Activated CD8-positive, alpha-beta T cell treated with anti-CD3 and anti-CD28 coated beads for 36 hours (primary cell): Measurements from ENCODE around the gene IL1RL2. TPM values are rescaled to one million over a fixed set of nuclear protein-coding genes. Genes with fewer than 3 reads are reported as not detected.
A peak's percentile ranks its signal among the peaks of the same experiment; 100 is the strongest.

Experiments used
- ATAC-seq: fragments of 200-7000 bp; cut with Tn5 transposase; one replicate; pipeline ENCODE4 v1.10.0; 2021; ENCODE audit warnings: mild to moderate bottlenecking, moderate library complexity
- CTCF ChIA-PET: fragments of 350-600 bp; sonication (Branson Sonifier 250); formaldehyde crosslinking; loops from one replicate; lab custom pipeline; 2021; ENCODE audit warnings: antibody characterized with exemption; lab: Charles Lee
- POLR2A ChIA-PET: fragments of 350-600 bp; sonication (Branson Sonifier 250); formaldehyde crosslinking; loops from one replicate; lab custom pipeline; 2021; ENCODE audit warnings: antibody characterized with exemption; lab: Charles Lee
- DNase-seq: peaks from one replicate; pipeline ENCODE4 v3.0.0-alpha.2; 2020
- H3K27ac Mint-ChIP-seq: one replicate; pipeline ENCODE4 v1.8.0; 2021; ENCODE audit warnings: mild to moderate bottlenecking, mixed read lengths
- H3K27me3 Mint-ChIP-seq: one replicate; pipeline ENCODE4 v1.8.0; 2021; ENCODE audit warnings: mixed read lengths
- H3K36me3 Mint-ChIP-seq: one replicate; pipeline ENCODE4 v1.8.0; 2021; ENCODE audit warnings: low read depth, mixed read lengths
- H3K4me1 Mint-ChIP-seq: one replicate; pipeline ENCODE4 v1.8.0; 2021; ENCODE audit warnings: low read depth, mixed read lengths
- H3K4me3 Mint-ChIP-seq: one replicate; pipeline ENCODE4 v1.8.0; 2021; ENCODE audit warnings: mild to moderate bottlenecking, moderate library complexity, mixed read lengths
- H3K9me3 Mint-ChIP-seq: one replicate; pipeline ENCODE4 v1.8.0; 2021; ENCODE audit warnings: mixed read lengths
- intact Hi-C: fragments of 100-400 bp; cut with micrococcal nuclease; formaldehyde crosslinking; loops from one replicate; pipeline ENCODE4 v1.10.0; 2022
- total RNA-seq, 2 experiments: library from RNA; stranded (reverse); gene quantifications; one replicate each; pipeline ENCODE4 v1.2.3, GENCODE V29; 2021
- TF ChIP-seq, protein P1 (sequence below): fragments of 200-600 bp; IDR thresholded peaks from one replicate; pipeline ENCODE4 v1.8.0; 2022; ENCODE audit warnings: antibody characterized with exemption, mild to moderate bottlenecking

Gene IL1RL2
- total RNA-seq, 2 experiments from 2014 or later, result not detected

DNA sequence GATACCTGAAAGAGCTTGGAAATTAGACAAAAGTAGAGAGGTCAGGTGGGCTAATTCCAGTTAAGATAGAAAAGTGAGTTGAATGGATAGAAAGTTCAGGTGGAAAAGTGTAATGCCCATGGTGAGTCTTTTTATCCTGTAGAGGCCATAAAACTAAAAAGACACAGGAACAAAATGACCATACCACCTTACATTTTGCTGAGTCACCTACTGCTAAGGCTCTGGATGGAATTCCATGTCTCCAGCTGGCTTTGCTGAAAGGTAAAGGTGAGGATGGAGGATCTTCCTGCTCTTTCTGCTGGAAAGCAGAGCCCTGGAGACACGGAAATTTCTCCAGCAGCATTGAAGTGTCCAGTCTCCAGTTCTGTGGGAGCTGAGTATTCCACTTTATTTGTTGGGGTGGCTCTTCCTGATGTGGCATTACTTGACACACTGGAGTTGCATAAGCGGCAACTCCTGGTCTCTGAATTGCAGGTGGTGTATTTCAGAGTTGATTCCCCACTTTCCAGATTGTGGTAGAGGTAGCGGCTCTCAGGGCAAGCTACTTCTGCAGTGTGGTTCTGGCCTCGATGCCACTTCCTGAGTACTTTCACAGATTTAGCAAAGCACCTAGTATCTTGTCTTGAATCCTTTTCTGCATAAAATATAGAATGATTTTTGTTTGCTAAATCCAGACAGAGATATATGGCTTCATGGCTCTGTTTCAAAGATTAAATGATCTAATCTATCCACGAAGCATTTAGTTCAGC lies 10.7 kb downstream of the IL1RL2 start:
- Mint-ChIP-seq H3K27me3 (peaks cover 4% of the 10 kb centered on the region), H3K9me3 (no peaks in the 10 kb centered on the region), H3K4me3 (no peak overlapping the region), H3K27ac (no peak overlapping the region), H3K4me1 (peaks cover 6% of the 10 kb centered on the region), H3K36me3 (no peaks in the 10 kb centered on the region)
- ChIA-PET POLR2A (no interaction called here), CTCF (interaction anchor here (0.8 to 3.0 kb wide), 7 partner anchors 11 to 246 kb away, joined by 3 to 13 read pairs (median 5); partner anchors contain the start of gene IL1RL2)
- intact Hi-C loops, result no loop called here
- TF ChIP-seq, protein P1, sequence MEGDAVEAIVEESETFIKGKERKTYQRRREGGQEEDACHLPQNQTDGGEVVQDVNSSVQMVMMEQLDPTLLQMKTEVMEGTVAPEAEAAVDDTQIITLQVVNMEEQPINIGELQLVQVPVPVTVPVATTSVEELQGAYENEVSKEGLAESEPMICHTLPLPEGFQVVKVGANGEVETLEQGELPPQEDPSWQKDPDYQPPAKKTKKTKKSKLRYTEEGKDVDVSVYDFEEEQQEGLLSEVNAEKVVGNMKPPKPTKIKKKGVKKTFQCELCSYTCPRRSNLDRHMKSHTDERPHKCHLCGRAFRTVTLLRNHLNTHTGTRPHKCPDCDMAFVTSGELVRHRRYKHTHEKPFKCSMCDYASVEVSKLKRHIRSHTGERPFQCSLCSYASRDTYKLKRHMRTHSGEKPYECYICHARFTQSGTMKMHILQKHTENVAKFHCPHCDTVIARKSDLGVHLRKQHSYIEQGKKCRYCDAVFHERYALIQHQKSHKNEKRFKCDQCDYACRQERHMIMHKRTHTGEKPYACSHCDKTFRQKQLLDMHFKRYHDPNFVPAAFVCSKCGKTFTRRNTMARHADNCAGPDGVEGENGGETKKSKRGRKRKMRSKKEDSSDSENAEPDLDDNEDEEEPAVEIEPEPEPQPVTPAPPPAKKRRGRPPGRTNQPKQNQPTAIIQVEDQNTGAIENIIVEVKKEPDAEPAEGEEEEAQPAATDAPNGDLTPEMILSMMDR, result no peak
- peak; percentile 5 for DNase-seq
- no peak for ATAC-seq

DNA sequence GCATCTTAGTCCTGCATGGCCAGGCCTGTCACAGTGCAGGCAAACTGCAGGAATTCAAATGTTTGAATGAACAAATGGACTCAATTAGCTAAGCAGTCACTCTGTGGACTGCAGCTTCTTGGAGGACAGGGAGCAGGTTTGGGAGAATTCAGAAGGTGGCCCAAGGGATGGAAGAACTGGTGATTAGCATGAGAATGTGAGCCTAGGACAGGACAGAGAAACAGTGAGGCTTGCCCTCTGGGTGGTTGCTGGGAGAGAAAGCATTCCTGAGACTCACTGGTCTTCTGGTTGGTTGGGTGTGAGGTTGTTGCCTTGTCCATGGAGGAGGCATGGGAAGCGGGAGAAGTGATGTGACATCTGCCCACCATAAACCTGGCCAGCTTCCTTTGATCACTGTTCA lies 13.7 kb downstream of the IL1RL2 start:
- Mint-ChIP-seq H3K9me3 (peaks cover 11% of the 10 kb centered on the region), H3K27me3 (peaks cover 3% of the 10 kb centered on the region), H3K4me3 (no peak overlapping the region), H3K4me1 (peaks cover 6% of the 10 kb centered on the region), H3K27ac (no peak overlapping the region), H3K36me3 (peaks cover 1% of the 10 kb centered on the region)
- no peak for DNase-seq
- intact Hi-C loops, result no loop called here
- TF ChIP-seq, protein P1, result no peak
- ATAC-seq, result no peak
- ChIA-PET POLR2A (no interaction called here), CTCF (interaction anchor here (0.5 to 3.0 kb wide), 3 partner anchors 10 to 180 kb away, joined by 3 to 13 read pairs (median 5); no protein-coding TSS in a partner anchor)

DNA sequence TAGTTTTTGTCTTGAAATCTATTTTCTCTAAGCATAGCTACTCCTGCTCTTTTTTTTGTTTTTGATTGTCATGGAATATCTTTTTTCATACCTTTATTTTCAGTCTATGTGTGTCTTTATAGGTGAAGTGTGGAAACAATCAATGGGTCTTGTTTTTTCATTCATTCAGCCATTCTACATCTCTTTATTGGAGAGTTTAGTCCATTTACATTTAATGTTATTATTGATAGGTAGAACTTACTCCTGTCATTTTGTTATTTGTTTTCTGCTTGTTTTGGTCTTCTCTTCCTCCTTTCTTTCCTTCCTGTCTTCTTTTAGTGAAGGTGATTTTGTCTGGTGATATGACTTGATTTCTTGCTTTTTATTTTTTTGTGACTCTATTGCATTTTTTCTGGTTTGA lies 17.8 kb downstream of the IL1RL2 start:
- no peaks in the 10 kb centered on the region for H3K4me1 Mint-ChIP-seq
- DNase-seq (no peak), ATAC-seq (no peak)
- TF ChIP-seq, protein P1, result no peak
- intact Hi-C loops, result no loop called here
- H3K36me3 Mint-ChIP-seq, result peaks cover 1% of the 10 kb centered on the region
- H3K4me3 Mint-ChIP-seq, result no peak overlapping the region
- ChIA-PET POLR2A (no interaction called here), CTCF (no interaction called here)
- no peak overlapping the region for H3K27ac Mint-ChIP-seq
- H3K27me3 Mint-ChIP-seq, result peaks cover 1% of the 10 kb centered on the region
- peaks cover 12% of the 10 kb centered on the region for H3K9me3 Mint-ChIP-seq

GRCh38 chr2:102206666-102207341 lies 20.0 kb downstream of the IL1RL2 start:
- peaks cover 1% of the 10 kb centered on the region for H3K36me3 Mint-ChIP-seq
- TF ChIP-seq, protein P1, result no peak
- ChIA-PET CTCF (interaction anchor here (1.3 to 1.4 kb wide), 2 partner anchors 34 to 323 kb away, joined by 3 to 5 read pairs; no protein-coding TSS in a partner anchor), POLR2A (interaction anchor here (1.0 kb wide), 1 partner anchor 16 kb away, joined by 3 read pairs; no protein-coding TSS in a partner anchor)
- peaks cover 1% of the 10 kb centered on the region for H3K27me3 Mint-ChIP-seq
- H3K4me3 Mint-ChIP-seq, result no peak overlapping the region
- no peak for ATAC-seq
- intact Hi-C loops, result no loop called here
- H3K27ac Mint-ChIP-seq, result no peak overlapping the region
- H3K9me3 Mint-ChIP-seq, result peaks cover 12% of the 10 kb centered on the region
- no peaks in the 10 kb centered on the region for H3K4me1 Mint-ChIP-seq
- no peak for DNase-seq

DNA sequence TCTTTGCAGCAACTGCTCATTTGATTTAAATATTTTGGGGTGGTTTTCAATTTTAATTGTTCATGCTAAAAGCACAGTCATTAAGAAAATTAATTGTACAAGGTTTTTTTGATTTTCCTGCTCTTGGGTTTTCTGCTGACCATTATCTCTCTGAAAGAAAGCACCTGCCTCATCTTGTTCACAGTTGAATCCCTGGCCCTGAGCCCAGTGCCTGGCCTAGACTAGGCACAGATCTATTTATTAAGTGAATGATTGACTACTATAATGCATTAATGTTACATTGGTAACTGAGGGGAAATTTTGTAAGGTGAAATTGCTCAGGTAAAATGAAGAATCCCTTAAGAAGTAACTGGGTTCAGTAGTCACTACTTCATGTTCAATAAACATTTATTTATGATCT lies 22.0 kb downstream of the IL1RL2 start:
- Mint-ChIP-seq H3K27me3 (peaks cover 1% of the 10 kb centered on the region), H3K27ac (no peak overlapping the region), H3K9me3 (peaks cover 12% of the 10 kb centered on the region), H3K4me3 (no peak overlapping the region), H3K36me3 (peaks cover 1% of the 10 kb centered on the region), H3K4me1 (no peaks in the 10 kb centered on the region)
- ATAC-seq (no peak), DNase-seq (no peak)
- POLR2A ChIA-PET, result no interaction called here
- CTCF ChIA-PET, result no interaction called here
- intact Hi-C loops, result no loop called here
- TF ChIP-seq, protein P1, result no peak
